Lung (tissue), 12 donors: ENCODE data around the gene MTRR. TPM values are rescaled to one million over a fixed set of nuclear protein-coding genes. Genes with fewer than 3 reads are reported as not detected.

ENCODE experiments used
- ATAC-seq: fragments of 200-7000 bp; cut with Tn5 transposase; one replicate; pipeline ENCODE4 v1.9.1; 2020; ENCODE audit warnings: moderate number of reproducible peaks; ENCODE audit not compliant: insufficient read depth, low FRiP score
- DNase-seq, 3 donors: peaks; one replicate each; pipeline ENCODE4 v3.0.0-alpha.2; 2013 to 2017
- H3K27ac ChIP-seq, 2 donors: one replicate each; pipeline ENCODE4 v1.5.1; 2013; ENCODE audit warnings: mild to moderate bottlenecking in 2 of 2, moderate library complexity in 2 of 2, control low read depth in 1 of 2, inconsistent platforms in 1 of 2, low read depth in 1 of 2, low read length in 1 of 2
- H3K27me3 ChIP-seq, 3 donors: one replicate each; pipeline ENCODE4 v1.5.1; 2013; ENCODE audit warnings: low read length in 2 of 3; ENCODE audit not compliant: control insufficient read depth in 3 of 3, insufficient read depth in 3 of 3
- H3K36me3 ChIP-seq, 4 donors: one replicate each; pipeline ENCODE4 v1.5.1; 2013; ENCODE audit warnings: low read length in 4 of 4, mild to moderate bottlenecking in 1 of 4, moderate library complexity in 1 of 4; ENCODE audit not compliant: control insufficient read depth in 4 of 4, insufficient read depth in 4 of 4
- H3K4me1 ChIP-seq, 5 donors: one replicate each; pipeline ENCODE4 v1.5.1; 2013; ENCODE audit warnings: low read length in 5 of 5, mild to moderate bottlenecking in 2 of 5, moderate library complexity in 1 of 5; ENCODE audit not compliant: control insufficient read depth in 5 of 5, insufficient read depth in 5 of 5
- H3K4me3 ChIP-seq: one replicate; pipeline ENCODE4 v1.5.1; 2013; ENCODE audit warnings: mild to moderate bottlenecking, control low read depth, moderate library complexity
- H3K9ac ChIP-seq, 2 donors: one replicate each; pipeline ENCODE4 v1.5.1; 2013; ENCODE audit warnings: low read length in 2 of 2, control low read depth in 1 of 2; ENCODE audit not compliant: insufficient read depth in 1 of 2
- H3K9me3 ChIP-seq, 4 donors: one replicate each; pipeline ENCODE4 v1.5.1; 2013; ENCODE audit warnings: low read length in 3 of 4, mild to moderate bottlenecking in 1 of 4, moderate library complexity in 1 of 4; ENCODE audit not compliant: control insufficient read depth in 4 of 4, insufficient read depth in 3 of 4
- WGBS, 2 donors: extraction: QIAGEN DNeasy Blood & Tissue Kit; methylation state at CpG; one replicate each; pipeline ENCODE4 v1.1.7; 2013; 5-methylcytosine and 5-hydroxymethylcytosine counted together
- polyA plus RNA-seq, 2 donors: library from polyadenylated mRNA; stranded (reverse); fragments of 200-250 nt; gene quantifications; one replicate each; pipeline ENCODE4 v1.2.1, GENCODE V29; 2013
- total RNA-seq, 2 donors: library from RNA; depleted of rRNA in 1 of 2; stranded (reverse); fragments of >200 nt in 1 of 2; gene quantifications; one replicate each; pipeline ENCODE4 v1.2.1, GENCODE V29; 2014 to 2021
- TF ChIP-seq, protein P1 (sequence below): IDR thresholded peaks from 2 replicates; pipeline ENCODE4 v1.5.1; 2012; ENCODE audit warnings: mild to moderate bottlenecking; ENCODE audit errors: control extremely low read depth, extremely low read depth
- donor health status: control.
- donor health status: control.
- donor health status: Bipolar disorder and iron deficiency.
- donor health status: healthy.
- donor health status: DM: yes; HTN: yes; CAD: no.

Gene MTRR
- total and polyA plus RNA-seq, 4 donors = 31.0 to 115 (median 72.1) TPM

GRCh38 chr5:7947301-7947700, 78.4 kb downstream of the MTRR start:
- Histone ChIP-seq H3K9ac (no peak overlapping the region), H3K36me3 (no peaks in the 10 kb centered on the region)
- TF ChIP-seq, protein P1, sequence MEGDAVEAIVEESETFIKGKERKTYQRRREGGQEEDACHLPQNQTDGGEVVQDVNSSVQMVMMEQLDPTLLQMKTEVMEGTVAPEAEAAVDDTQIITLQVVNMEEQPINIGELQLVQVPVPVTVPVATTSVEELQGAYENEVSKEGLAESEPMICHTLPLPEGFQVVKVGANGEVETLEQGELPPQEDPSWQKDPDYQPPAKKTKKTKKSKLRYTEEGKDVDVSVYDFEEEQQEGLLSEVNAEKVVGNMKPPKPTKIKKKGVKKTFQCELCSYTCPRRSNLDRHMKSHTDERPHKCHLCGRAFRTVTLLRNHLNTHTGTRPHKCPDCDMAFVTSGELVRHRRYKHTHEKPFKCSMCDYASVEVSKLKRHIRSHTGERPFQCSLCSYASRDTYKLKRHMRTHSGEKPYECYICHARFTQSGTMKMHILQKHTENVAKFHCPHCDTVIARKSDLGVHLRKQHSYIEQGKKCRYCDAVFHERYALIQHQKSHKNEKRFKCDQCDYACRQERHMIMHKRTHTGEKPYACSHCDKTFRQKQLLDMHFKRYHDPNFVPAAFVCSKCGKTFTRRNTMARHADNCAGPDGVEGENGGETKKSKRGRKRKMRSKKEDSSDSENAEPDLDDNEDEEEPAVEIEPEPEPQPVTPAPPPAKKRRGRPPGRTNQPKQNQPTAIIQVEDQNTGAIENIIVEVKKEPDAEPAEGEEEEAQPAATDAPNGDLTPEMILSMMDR = no peak

More at GRCh38 chr5:7947301-7947700, 78.4 kb downstream of the MTRR start:
- Histone ChIP-seq H3K27ac (no peak overlapping the region), H3K27me3 (no peaks in the 10 kb centered on the region), H3K9me3 (peaks cover 0 to 3% (median under 1%) of the 10 kb centered on the region in 4 donors), H3K4me1 (no peaks in the 10 kb centered on the region), H3K4me3 (no peak overlapping the region)
- ATAC-seq (no peak), DNase-seq (no peak)
- WGBS, 2 donors = 83 to 84% methylated on average over 4 of the region's 4 CpGs

Other genes starting within 250 kb of the MTRR start
- gene CFAP90, start 18.0 kb upstream of the MTRR start, total RNA-seq = 10 to 100 TPM; 14.2 to 29.8 TPM
- 10 to 100 TPM; 13.0 to 17.1 TPM for gene CFAP90, start 18.0 kb upstream of the MTRR start, polyA plus RNA-seq
- gene FASTKD3, start 117 bp upstream of the MTRR start, total RNA-seq = 10 to 100 TPM in 1 of 2 donors, 1 to 10 TPM in 1; 6.7 to 17.6 TPM
- 10 to 100 TPM in 1 of 2 donors, 1 to 10 TPM in 1; 9.3 to 17.7 TPM for gene FASTKD3, start 117 bp upstream of the MTRR start, polyA plus RNA-seq